Measurements from ENCODE around the gene PDE1A. TPM values are rescaled to one million over a fixed set of nuclear protein-coding genes. Genes with fewer than 3 reads are reported as not detected.

Gene PDE1A
- total RNA-seq, 1 experiment from 2014 or later: 3.1 TPM

GRCh38 chr2:182228073-182228473 is 198.8 kb downstream of the PDE1A start:
- no TSS peak for BruUV-seq (replicated peaks)
- POLR2A ChIA-PET (ENCODE audit: low non-redundant PET): no interaction called here

GRCh38 chr2:182226807-182227206 is 200.0 kb downstream of the PDE1A start:
- intact Hi-C loops (cut with micrococcal nuclease; ENCODE audit: unreplicated experiment): no loop called here
- H3K36me3 ChIP-seq (ENCODE audit: insufficient read depth, low read length, poor library complexity, severe bottlenecking): no peaks in the 10 kb centered on the region
- no peaks in the 10 kb centered on the region for H3K27me3 ChIP-seq (replicated peaks; ENCODE audit: insufficient read depth, low read depth, low read length, poor library complexity)
- ChIA-PET POLR2A (ENCODE audit: low non-redundant PET) (no interaction called here), CTCF (no interaction called here)
- BruUV-seq (replicated peaks): no TSS peak
- no peaks in the 10 kb centered on the region for H3K9me3 ChIP-seq (ENCODE audit: low read depth, low read length, poor library complexity, severe bottlenecking)
- no peak overlapping the region for H3K4me3 ChIP-seq (ENCODE audit: low read depth, low read length, poor library complexity, severe bottlenecking)
- H3K4me1 ChIP-seq (ENCODE audit: insufficient read depth, low read length, poor library complexity, severe bottlenecking): peaks cover 23% of the 10 kb centered on the region
- no peak for DNase-seq (ENCODE audit: low spot score)
- H3K27ac ChIP-seq (ENCODE audit: low read depth, low read length, poor library complexity, severe bottlenecking): no peak overlapping the region
- TF ChIP-seq, protein P1, sequence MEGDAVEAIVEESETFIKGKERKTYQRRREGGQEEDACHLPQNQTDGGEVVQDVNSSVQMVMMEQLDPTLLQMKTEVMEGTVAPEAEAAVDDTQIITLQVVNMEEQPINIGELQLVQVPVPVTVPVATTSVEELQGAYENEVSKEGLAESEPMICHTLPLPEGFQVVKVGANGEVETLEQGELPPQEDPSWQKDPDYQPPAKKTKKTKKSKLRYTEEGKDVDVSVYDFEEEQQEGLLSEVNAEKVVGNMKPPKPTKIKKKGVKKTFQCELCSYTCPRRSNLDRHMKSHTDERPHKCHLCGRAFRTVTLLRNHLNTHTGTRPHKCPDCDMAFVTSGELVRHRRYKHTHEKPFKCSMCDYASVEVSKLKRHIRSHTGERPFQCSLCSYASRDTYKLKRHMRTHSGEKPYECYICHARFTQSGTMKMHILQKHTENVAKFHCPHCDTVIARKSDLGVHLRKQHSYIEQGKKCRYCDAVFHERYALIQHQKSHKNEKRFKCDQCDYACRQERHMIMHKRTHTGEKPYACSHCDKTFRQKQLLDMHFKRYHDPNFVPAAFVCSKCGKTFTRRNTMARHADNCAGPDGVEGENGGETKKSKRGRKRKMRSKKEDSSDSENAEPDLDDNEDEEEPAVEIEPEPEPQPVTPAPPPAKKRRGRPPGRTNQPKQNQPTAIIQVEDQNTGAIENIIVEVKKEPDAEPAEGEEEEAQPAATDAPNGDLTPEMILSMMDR (conservative IDR thresholded peaks at IDR 0.05; ENCODE audit: low read depth, low read length): no peak
- TF ChIP-seq EZH2 (IDR thresholded peaks at IDR 0.05; ENCODE audit: borderline replicate concordance, low read depth, low read length, poor library complexity, severe bottlenecking): no peak

More at GRCh38 chr2:182228073-182228473, 198.8 kb downstream of the PDE1A start:
- Histone ChIP-seq H3K27me3 (replicated peaks; ENCODE audit: insufficient read depth, low read depth, low read length, poor library complexity) (no peaks in the 10 kb centered on the region), H3K4me1 (ENCODE audit: insufficient read depth, low read length, poor library complexity, severe bottlenecking) (peaks cover 31% of the 10 kb centered on the region), H3K27ac (ENCODE audit: low read depth, low read length, poor library complexity, severe bottlenecking) (no peak overlapping the region), H3K36me3 (ENCODE audit: insufficient read depth, low read length, poor library complexity, severe bottlenecking) (no peaks in the 10 kb centered on the region), H3K4me3 (ENCODE audit: low read depth, low read length, poor library complexity, severe bottlenecking) (no peak overlapping the region), H3K9me3 (ENCODE audit: low read depth, low read length, poor library complexity, severe bottlenecking) (no peaks in the 10 kb centered on the region)
- intact Hi-C loops (cut with micrococcal nuclease; ENCODE audit: unreplicated experiment): no loop called here
- CTCF ChIA-PET: no interaction called here
- no peak for DNase-seq (ENCODE audit: low spot score)
- TF ChIP-seq, protein P1 (conservative IDR thresholded peaks at IDR 0.05; ENCODE audit: low read depth, low read length): no peak
- no peak for TF ChIP-seq EZH2 (IDR thresholded peaks at IDR 0.05; ENCODE audit: borderline replicate concordance, low read depth, low read length, poor library complexity, severe bottlenecking)

DNA sequence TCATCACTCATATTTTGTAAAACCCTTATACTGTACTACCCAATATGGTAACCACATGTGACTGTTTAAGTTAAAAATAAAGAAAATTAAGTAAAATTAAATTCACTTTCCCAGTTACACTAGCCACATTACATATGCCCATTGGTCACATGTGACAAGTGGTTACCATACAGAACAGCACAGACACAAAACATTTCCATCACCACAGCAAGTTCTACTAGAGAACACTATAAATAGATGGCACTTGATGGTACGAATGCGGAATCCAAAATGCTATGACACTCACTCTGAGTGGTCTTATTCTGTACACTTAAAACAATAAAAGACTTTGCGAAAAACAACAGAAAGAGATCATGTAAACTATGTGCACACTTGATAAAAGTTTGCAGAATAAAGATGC is 202.2 kb downstream of the PDE1A start:
- TF ChIP-seq, protein P1 (conservative IDR thresholded peaks at IDR 0.05; ENCODE audit: low read depth, low read length): no peak
- no peak for TF ChIP-seq EZH2 (IDR thresholded peaks at IDR 0.05; ENCODE audit: borderline replicate concordance, low read depth, low read length, poor library complexity, severe bottlenecking)
- H3K36me3 ChIP-seq (ENCODE audit: insufficient read depth, low read length, poor library complexity, severe bottlenecking): no peaks in the 10 kb centered on the region
- no peak overlapping the region for H3K4me3 ChIP-seq (ENCODE audit: low read depth, low read length, poor library complexity, severe bottlenecking)
- BruUV-seq (replicated peaks): no TSS peak
- ChIA-PET CTCF (no interaction called here), POLR2A (ENCODE audit: low non-redundant PET) (no interaction called here)
- H3K27ac ChIP-seq (ENCODE audit: low read depth, low read length, poor library complexity, severe bottlenecking): no peak overlapping the region
- H3K9me3 ChIP-seq (ENCODE audit: low read depth, low read length, poor library complexity, severe bottlenecking): no peaks in the 10 kb centered on the region
- no peak for DNase-seq (ENCODE audit: low spot score)
- H3K27me3 ChIP-seq (replicated peaks; ENCODE audit: insufficient read depth, low read depth, low read length, poor library complexity): no peaks in the 10 kb centered on the region
- intact Hi-C loops (cut with micrococcal nuclease; ENCODE audit: unreplicated experiment): no loop called here
- H3K4me1 ChIP-seq (ENCODE audit: insufficient read depth, low read length, poor library complexity, severe bottlenecking): peaks cover 2% of the 10 kb centered on the region
